ENCODE data around the gene SLC9B2. TPM values are rescaled to one million over a fixed set of nuclear protein-coding genes. Genes with fewer than 3 reads are reported as not detected.
A peak's percentile ranks its signal among the peaks of the same experiment; 100 is the strongest.

SLC9B2 gene
- polyA plus RNA-seq, 1 of the 3 experiments (the other 2 are of a cell fraction), result 11.2 TPM

DNA sequence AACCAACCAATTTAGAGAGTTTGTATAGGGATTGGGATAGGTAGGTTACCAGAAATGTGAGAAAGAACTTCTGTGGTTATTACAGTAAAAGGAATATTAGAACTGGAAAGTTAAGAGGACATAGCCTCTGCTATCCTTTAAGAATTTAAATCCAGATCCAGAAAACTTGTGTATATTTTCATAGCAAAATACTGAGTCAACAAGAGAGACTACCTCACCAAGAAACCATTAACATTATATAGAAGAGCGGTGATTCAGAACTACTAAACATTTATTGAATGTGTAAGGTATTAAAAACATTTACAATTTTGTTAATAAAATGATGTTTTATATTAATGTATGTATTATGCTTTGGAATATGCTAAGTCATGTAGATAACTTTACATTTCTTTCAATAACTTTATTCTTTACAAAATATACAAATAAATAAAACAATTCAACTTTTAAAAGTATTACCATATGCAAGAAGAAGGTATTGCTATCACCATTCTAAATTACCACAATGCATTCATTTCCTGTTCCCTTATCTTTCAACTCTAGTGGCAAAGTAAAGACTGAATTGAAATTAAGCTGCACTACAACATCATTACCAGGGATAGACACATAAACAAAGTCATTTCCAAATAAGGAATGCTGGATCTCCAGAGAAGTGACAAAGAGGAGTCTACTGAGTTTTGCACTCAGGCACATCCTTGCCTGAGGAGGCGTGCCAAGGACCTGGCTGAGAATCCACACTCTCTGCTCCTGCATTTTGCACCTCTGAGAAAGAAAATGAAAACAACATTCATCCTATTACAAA, 29.2 kb upstream of the SLC9B2 start:
- Histone ChIP-seq H3K4me2 (no peak overlapping the region), H2AFZ (ENCODE audit: low read depth) (peak overlapping the region; percentile 58; the same call in 1 of the 2 replicates), H3F3A (replicated peaks; ENCODE audit: insufficient read depth) (peaks cover 5% of the 10 kb centered on the region), H4K20me1 (ENCODE audit: insufficient read depth) (no peaks in the 10 kb centered on the region), H3K36me3 (replicated peaks in 1 of 2; ENCODE audit: control insufficient read depth in 1 of 2, insufficient read depth in 2 of 2, low read length in 1 of 2) (peaks cover 26 to 36% of the 10 kb centered on the region in 2 experiments), H3K9ac (no peak overlapping the region), H3K4me1 (ENCODE audit: control insufficient read depth in 1 of 2, insufficient read depth in 2 of 2, low read depth in 1 of 2, low read length in 1 of 2) (peaks cover 0 to 5% of the 10 kb centered on the region in 2 experiments; a peak in 1 of 4 replicates), H3K9me2 (no peaks in the 10 kb centered on the region), H3K9me3 (no peaks in the 10 kb centered on the region), H3K4me3 (ENCODE audit: low read depth in 2 of 2, low read length in 1 of 2) (no peak overlapping the region), H3K27ac (ENCODE audit: low read depth in 2 of 2, low read length in 1 of 2) (no peak overlapping the region), H3K27me3 (ENCODE audit: insufficient read depth) (no peaks in the 10 kb centered on the region), H3K79me2 (ENCODE audit: insufficient read depth) (no peaks in the 10 kb centered on the region)
- POLR2A ChIA-PET, result no interaction called here
- CTCF ChIA-PET, result interaction anchor here (1.2 kb wide), 1 partner anchor 14 kb away, joined by 3 read pairs; no protein-coding TSS in a partner anchor
- TF ChIP-seq RFX5 (IDR thresholded peaks at IDR 0.05; ENCODE audit: low read length) (no peak), JUND (IDR thresholded peaks at IDR 0.05) (no peak), NRF1 (IDR thresholded peaks at IDR 0.05; ENCODE audit: low read depth, low read length) (no peak), YY1 (IDR thresholded peaks at IDR 0.05; ENCODE audit: low read depth) (no peak)
- 97% methylated on average over 2 of the region's 2 CpGs for WGBS (ENCODE audit: low lambda C conversion rate)
- no peak for DNase-seq

DNA sequence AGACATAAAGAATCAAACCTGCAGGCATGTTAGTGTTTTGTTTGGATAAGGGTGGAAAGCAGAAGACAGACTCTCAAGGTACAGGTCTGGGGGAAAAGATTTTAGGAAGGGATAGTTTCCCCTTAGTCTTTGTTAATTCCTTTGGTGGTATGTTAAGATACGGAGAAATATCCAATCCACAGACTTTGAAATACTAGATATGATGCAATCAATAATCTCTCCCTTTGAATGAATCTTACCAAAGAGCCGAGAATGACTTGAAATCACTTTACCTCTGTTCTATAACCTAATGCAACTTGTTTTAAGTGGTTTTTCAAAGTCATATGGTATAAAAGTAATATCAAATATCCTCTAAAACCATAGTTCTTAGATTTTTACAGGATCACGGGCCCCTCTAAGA, 28.3 kb upstream of the SLC9B2 start:
- no peaks in the 10 kb centered on the region for H3K9me3 ChIP-seq
- H3K27ac ChIP-seq (ENCODE audit: low read depth in 2 of 2, low read length in 1 of 2), result no peak overlapping the region
- no peaks in the 10 kb centered on the region for H4K20me1 ChIP-seq (ENCODE audit: insufficient read depth)
- CTCF ChIA-PET, result no interaction called here
- H3K36me3 ChIP-seq (replicated peaks in 1 of 2; ENCODE audit: control insufficient read depth in 1 of 2, insufficient read depth in 2 of 2, low read length in 1 of 2), result peaks cover 18 to 27% of the 10 kb centered on the region in 2 experiments
- H3K9me2 ChIP-seq, result no peaks in the 10 kb centered on the region
- TF ChIP-seq EZH2phosphoT487 (IDR thresholded peaks at IDR 0.05; ENCODE audit: borderline replicate concordance, low read depth), result no peak
- TF ChIP-seq FOSL2 (IDR thresholded peaks at IDR 0.05; ENCODE audit: borderline replicate concordance, low read depth), result no peak
- TF ChIP-seq, protein P1, sequence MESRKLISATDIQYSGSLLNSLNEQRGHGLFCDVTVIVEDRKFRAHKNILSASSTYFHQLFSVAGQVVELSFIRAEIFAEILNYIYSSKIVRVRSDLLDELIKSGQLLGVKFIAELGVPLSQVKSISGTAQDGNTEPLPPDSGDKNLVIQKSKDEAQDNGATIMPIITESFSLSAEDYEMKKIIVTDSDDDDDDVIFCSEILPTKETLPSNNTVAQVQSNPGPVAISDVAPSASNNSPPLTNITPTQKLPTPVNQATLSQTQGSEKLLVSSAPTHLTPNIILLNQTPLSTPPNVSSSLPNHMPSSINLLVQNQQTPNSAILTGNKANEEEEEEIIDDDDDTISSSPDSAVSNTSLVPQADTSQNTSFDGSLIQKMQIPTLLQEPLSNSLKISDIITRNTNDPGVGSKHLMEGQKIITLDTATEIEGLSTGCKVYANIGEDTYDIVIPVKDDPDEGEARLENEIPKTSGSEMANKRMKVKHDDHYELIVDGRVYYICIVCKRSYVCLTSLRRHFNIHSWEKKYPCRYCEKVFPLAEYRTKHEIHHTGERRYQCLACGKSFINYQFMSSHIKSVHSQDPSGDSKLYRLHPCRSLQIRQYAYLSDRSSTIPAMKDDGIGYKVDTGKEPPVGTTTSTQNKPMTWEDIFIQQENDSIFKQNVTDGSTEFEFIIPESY (IDR thresholded peaks at IDR 0.05; ENCODE audit: borderline replicate concordance, low read depth), result no peak
- TF ChIP-seq NRF1 (IDR thresholded peaks at IDR 0.05; ENCODE audit: low read depth, low read length), result no peak
- TF ChIP-seq TEAD4 (IDR thresholded peaks at IDR 0.05; ENCODE audit: borderline replicate concordance, insufficient read depth), result no peak
- no peak for TF ChIP-seq GATA2 (CRISPR knock-in tag; IDR thresholded peaks at IDR 0.05)
- no peak for TF ChIP-seq YY1 (IDR thresholded peaks at IDR 0.05; ENCODE audit: low read depth)
- TF ChIP-seq MXI1 (IDR thresholded peaks at IDR 0.05; ENCODE audit: low read depth, low read length), result no peak
- TF ChIP-seq, protein P2, sequence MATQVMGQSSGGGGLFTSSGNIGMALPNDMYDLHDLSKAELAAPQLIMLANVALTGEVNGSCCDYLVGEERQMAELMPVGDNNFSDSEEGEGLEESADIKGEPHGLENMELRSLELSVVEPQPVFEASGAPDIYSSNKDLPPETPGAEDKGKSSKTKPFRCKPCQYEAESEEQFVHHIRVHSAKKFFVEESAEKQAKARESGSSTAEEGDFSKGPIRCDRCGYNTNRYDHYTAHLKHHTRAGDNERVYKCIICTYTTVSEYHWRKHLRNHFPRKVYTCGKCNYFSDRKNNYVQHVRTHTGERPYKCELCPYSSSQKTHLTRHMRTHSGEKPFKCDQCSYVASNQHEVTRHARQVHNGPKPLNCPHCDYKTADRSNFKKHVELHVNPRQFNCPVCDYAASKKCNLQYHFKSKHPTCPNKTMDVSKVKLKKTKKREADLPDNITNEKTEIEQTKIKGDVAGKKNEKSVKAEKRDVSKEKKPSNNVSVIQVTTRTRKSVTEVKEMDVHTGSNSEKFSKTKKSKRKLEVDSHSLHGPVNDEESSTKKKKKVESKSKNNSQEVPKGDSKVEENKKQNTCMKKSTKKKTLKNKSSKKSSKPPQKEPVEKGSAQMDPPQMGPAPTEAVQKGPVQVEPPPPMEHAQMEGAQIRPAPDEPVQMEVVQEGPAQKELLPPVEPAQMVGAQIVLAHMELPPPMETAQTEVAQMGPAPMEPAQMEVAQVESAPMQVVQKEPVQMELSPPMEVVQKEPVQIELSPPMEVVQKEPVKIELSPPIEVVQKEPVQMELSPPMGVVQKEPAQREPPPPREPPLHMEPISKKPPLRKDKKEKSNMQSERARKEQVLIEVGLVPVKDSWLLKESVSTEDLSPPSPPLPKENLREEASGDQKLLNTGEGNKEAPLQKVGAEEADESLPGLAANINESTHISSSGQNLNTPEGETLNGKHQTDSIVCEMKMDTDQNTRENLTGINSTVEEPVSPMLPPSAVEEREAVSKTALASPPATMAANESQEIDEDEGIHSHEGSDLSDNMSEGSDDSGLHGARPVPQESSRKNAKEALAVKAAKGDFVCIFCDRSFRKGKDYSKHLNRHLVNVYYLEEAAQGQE (IDR thresholded peaks at IDR 0.05; ENCODE audit: low read depth, low read length), result no peak
- 97% methylated on average over 3 of the region's 3 CpGs for WGBS (ENCODE audit: low lambda C conversion rate)
- H3F3A ChIP-seq (replicated peaks; ENCODE audit: insufficient read depth), result peaks cover 5% of the 10 kb centered on the region
- no peak overlapping the region for H3K4me2 ChIP-seq
- peaks cover 0 to 5% of the 10 kb centered on the region in 2 experiments; a peak in 1 of 4 replicates for H3K4me1 ChIP-seq (ENCODE audit: control insufficient read depth in 1 of 2, insufficient read depth in 2 of 2, low read depth in 1 of 2, low read length in 1 of 2)
- no peak overlapping the region for H2AFZ ChIP-seq (ENCODE audit: low read depth)
- H3K79me2 ChIP-seq (ENCODE audit: insufficient read depth), result no peaks in the 10 kb centered on the region
- H3K4me3 ChIP-seq (ENCODE audit: low read depth in 2 of 2, low read length in 1 of 2), result no peak overlapping the region
- POLR2A ChIA-PET, result no interaction called here
- H3K9ac ChIP-seq, result no peak overlapping the region
- no peak for DNase-seq
- no peaks in the 10 kb centered on the region for H3K27me3 ChIP-seq (ENCODE audit: insufficient read depth)
